ENCODE measurements around the gene PIK3R5. TPM values are rescaled to one million over a fixed set of nuclear protein-coding genes. Genes with fewer than 3 reads are reported as not detected.

Gene PIK3R5
- polyA plus RNA-seq, 1 donor (not counting 4 experiments of a cell fraction or from before 2014, with no cell fraction given), result not detected

- Histone ChIP-seq H4K20me1 (ENCODE audit: control insufficient read depth, extremely low read depth, insufficient read depth, low read length) (no peaks in the 10 kb centered on the region), H3K36me3 (ENCODE audit: control insufficient read depth in 2 of 2, extremely low read depth in 1 of 2, insufficient read depth in 2 of 2, low read length in 2 of 2) (no peaks in the 10 kb centered on the region), H3K9me3 (ENCODE audit: control insufficient read depth, low read depth, low read length) (no peaks in the 10 kb centered on the region), H3K27ac (ENCODE audit: control insufficient read depth, insufficient read depth, low read length) (no peak overlapping the region), H3K9me1 (ENCODE audit: control insufficient read depth, extremely low read depth, insufficient read depth, low read length) (no peaks in the 10 kb centered on the region), H3K4me1 (ENCODE audit: control insufficient read depth, extremely low read depth, insufficient read depth, low read length) (no peaks in the 10 kb centered on the region), H2AFZ (ENCODE audit: control insufficient read depth, low read length) (no peak overlapping the region), H3K4me2 (ENCODE audit: control insufficient read depth, extremely low read depth, insufficient read depth, low read depth, low read length) (no peak overlapping the region), H3K4me3 (ENCODE audit: control insufficient read depth in 2 of 3, extremely low read depth in 1 of 3, insufficient read depth in 2 of 3, low read depth in 1 of 3, low read length in 3 of 3) (no peak overlapping the region), H3K9ac (ENCODE audit: control insufficient read depth, extremely low read depth, insufficient read depth, low read length) (no peak overlapping the region), H3K27me3 (ENCODE audit: control insufficient read depth, extremely low read depth, insufficient read depth, low read length) (no peaks in the 10 kb centered on the region), H3K79me2 (ENCODE audit: control insufficient read depth, insufficient read depth, low read length) (no peaks in the 10 kb centered on the region)
- FAIRE-seq (no peak), DNase-seq (ENCODE audit: low read depth, low spot score) (no peak)
- dilution Hi-C loops (cut with MboI; ENCODE audit: extremely low pct_ligation_motif_present, low sequenced_read_pairs), result no loop called here
- TF ChIP-seq CTCF (optimal IDR thresholded peaks at IDR 0.05 in 1 of 3, IDR thresholded peaks at IDR 0.05 in 1 of 3, conservative IDR thresholded peaks at IDR 0.05 in 1 of 3; ENCODE audit: extremely low read depth in 1 of 3, insufficient read depth in 2 of 3, low read length in 3 of 3), result no peak
- TF ChIP-seq EZH2 (IDR thresholded peaks at IDR 0.05; ENCODE audit: low read length), result no peak
Measured at GRCh38 chr17:8954339-8954738, 11.2 kb downstream of the PIK3R5 start.

GRCh38 chr17:8953156-8953885 lies 12.2 kb downstream of the PIK3R5 start:
- TF ChIP-seq EZH2 (IDR thresholded peaks at IDR 0.05; ENCODE audit: low read length), result no peak
- no peak for TF ChIP-seq CTCF (optimal IDR thresholded peaks at IDR 0.05 in 1 of 3, IDR thresholded peaks at IDR 0.05 in 1 of 3, conservative IDR thresholded peaks at IDR 0.05 in 1 of 3; ENCODE audit: extremely low read depth in 1 of 3, insufficient read depth in 2 of 3, low read length in 3 of 3)
- FAIRE-seq, result no peak

More at GRCh38 chr17:8953156-8953885, 12.2 kb downstream of the PIK3R5 start:
- Histone ChIP-seq H3K9me1 (ENCODE audit: control insufficient read depth, extremely low read depth, insufficient read depth, low read length) (no peaks in the 10 kb centered on the region), H3K79me2 (ENCODE audit: control insufficient read depth, insufficient read depth, low read length) (no peaks in the 10 kb centered on the region), H3K36me3 (ENCODE audit: control insufficient read depth in 2 of 2, extremely low read depth in 1 of 2, insufficient read depth in 2 of 2, low read length in 2 of 2) (no peaks in the 10 kb centered on the region), H3K4me3 (ENCODE audit: control insufficient read depth in 2 of 3, extremely low read depth in 1 of 3, insufficient read depth in 2 of 3, low read depth in 1 of 3, low read length in 3 of 3) (no peak overlapping the region), H3K4me2 (ENCODE audit: control insufficient read depth, extremely low read depth, insufficient read depth, low read depth, low read length) (no peak overlapping the region), H3K27ac (ENCODE audit: control insufficient read depth, insufficient read depth, low read length) (no peak overlapping the region), H4K20me1 (ENCODE audit: control insufficient read depth, extremely low read depth, insufficient read depth, low read length) (no peaks in the 10 kb centered on the region), H2AFZ (ENCODE audit: control insufficient read depth, low read length) (no peak overlapping the region), H3K9ac (ENCODE audit: control insufficient read depth, extremely low read depth, insufficient read depth, low read length) (no peak overlapping the region), H3K9me3 (ENCODE audit: control insufficient read depth, low read depth, low read length) (no peaks in the 10 kb centered on the region), H3K4me1 (ENCODE audit: control insufficient read depth, extremely low read depth, insufficient read depth, low read length) (no peaks in the 10 kb centered on the region), H3K27me3 (ENCODE audit: control insufficient read depth, extremely low read depth, insufficient read depth, low read length) (no peaks in the 10 kb centered on the region)
- dilution Hi-C loops (cut with MboI; ENCODE audit: extremely low pct_ligation_motif_present, low sequenced_read_pairs), result no loop called here
- no peak for DNase-seq (ENCODE audit: low read depth, low spot score)
